GM12892 (cell line): Measurements from ENCODE around the gene C3orf49.

ENCODE experiments used
- POLR2A ChIP-seq: IDR thresholded peaks from 2 replicates; pipeline ENCODE4 v1.6.1; 2011; ENCODE audit warnings: low read depth, low read length, control low read depth
- POLR2AphosphoS5 ChIP-seq: IDR thresholded peaks from 2 replicates; pipeline ENCODE4 v1.6.1; 2011; ENCODE audit warnings: low read depth, low read length, control low read depth
- TAF1 ChIP-seq: IDR thresholded peaks from 2 replicates; pipeline ENCODE4 v1.6.1; 2011; ENCODE audit warnings: low read depth, mild to moderate bottlenecking, control low read depth, low read length, borderline replicate concordance

GRCh38 chr3:63886858-63887257 is 67.8 kb downstream of the C3orf49 start:
- no peak for TF ChIP-seq POLR2A
- TF ChIP-seq TAF1: no peak
- TF ChIP-seq POLR2AphosphoS5: no peak
